K562 (cell line): Measurements from ENCODE around the gene CUX1. TPM values are rescaled to one million over a fixed set of nuclear protein-coding genes. Genes with fewer than 3 reads are reported as not detected.

ENCODE experiments used
- ATAC-seq: fragments of 200-7000 bp; cut with Tn5 transposase; 3 replicates; pipeline ENCODE4 v1.9.1; 2020; ENCODE audit warnings: moderate library complexity
- BruUV-seq: library from RNA; stranded (reverse); fragments of 400-500 nt; replicated peaks from 2 replicates; lab custom pipeline; 2021; lab: Mats Ljungman, UMichigan
- CTCF ChIA-PET: fragments of 300-600 bp; formaldehyde crosslinking; extraction: SDS; loops from one replicate; lab custom pipeline; 2021; ENCODE audit warnings: low intra/inter-chr PET ratio; lab: Yijun Ruan, JAX
- POLR2A ChIA-PET: fragments of 300-600, 350-650 bp; sonication (Branson Sonifier 250); formaldehyde crosslinking; extraction: SDS; loops from one replicate; lab custom pipeline; 2021; ENCODE audit warnings: antibody characterized with exemption, inconsistent platforms; lab: Yijun Ruan, JAX
- DNase-seq, 4 experiments: peaks; one replicate each; pipeline versions ENCODE4 v3.0.0 to v3.0.0-alpha.2; 2011 to 2018; ENCODE audit warnings: low spot score in 3 of 4, mixed read lengths in 3 of 4; ENCODE audit errors: extremely low read depth in 1 of 4
- FAIRE-seq: peaks from 2 replicates; lab custom pipeline; 2011; peaks lifted over from hg19 to GRCh38; lab: Jason Lieb, UNC
- H2AFZ ChIP-seq: 2 replicates; pipeline ENCODE4 v1.6.0; 2011; ENCODE audit warnings: low read depth, low read length, control low read depth, inconsistent platforms
- H3K27ac ChIP-seq: fragments of 200-600 bp; 3 replicates; pipeline ENCODE4 v1.8.0; 2011; ENCODE audit warnings: low read depth, mild to moderate bottlenecking, control low read depth, inconsistent platforms, low read length, moderate library complexity, mixed read lengths; ENCODE audit errors: extremely low read depth
- H3K27me3 ChIP-seq, 2 experiments: fragments of 300-600 bp in 1 of 2; 2 replicates in 1 of 2; 3 replicates in 1 of 2; pipeline versions ENCODE4 v1.6.0 to v1.8.0; 2011; ENCODE audit warnings: inconsistent platforms in 2 of 2, low read length in 2 of 2, mild to moderate bottlenecking in 1 of 2, mixed read lengths in 1 of 2, moderate library complexity in 1 of 2; ENCODE audit not compliant: control insufficient read depth in 2 of 2, insufficient read depth in 2 of 2
- H3K36me3 ChIP-seq: fragments of 300-600 bp; 3 replicates; pipeline ENCODE4 v1.8.0; 2011; ENCODE audit warnings: mild to moderate bottlenecking, low read length, inconsistent platforms; ENCODE audit not compliant: control insufficient read depth, insufficient read depth
- H3K4me1 ChIP-seq, 2 experiments: fragments of 200-600 bp in 1 of 2; replicated peaks in 1 of 2; 2 replicates in 1 of 2; 3 replicates in 1 of 2; pipeline versions ENCODE4 v1.5.1 to v1.8.0; 2011; ENCODE audit warnings: inconsistent platforms in 2 of 2, low read length in 2 of 2, mild to moderate bottlenecking in 1 of 2, mixed read lengths in 1 of 2, moderate library complexity in 1 of 2; ENCODE audit not compliant: control insufficient read depth in 2 of 2, insufficient read depth in 2 of 2
- H3K4me2 ChIP-seq: 2 replicates; pipeline ENCODE4 v1.6.1; 2011; ENCODE audit warnings: low read length, control low read depth, inconsistent platforms, mixed read lengths; ENCODE audit not compliant: insufficient read depth
- H3K4me3 ChIP-seq: fragments of 200-600 bp; sonication (generic), shearing (Covaris generic); 2 replicates; pipeline ENCODE4 v1.5.1; 2016; ENCODE audit warnings: control low read depth, inconsistent platforms
- H3K79me2 ChIP-seq: fragments of 200-600 bp; 3 replicates; pipeline ENCODE4 v1.8.0; 2011; ENCODE audit warnings: low read length, inconsistent platforms; ENCODE audit not compliant: control insufficient read depth, insufficient read depth
- H3K9ac ChIP-seq, 2 experiments: 2 replicates each; pipeline versions ENCODE4 v1.6.0 to v1.6.1; 2011; ENCODE audit warnings: low read depth in 2 of 2, low read length in 2 of 2, control low read depth in 1 of 2, inconsistent platforms in 1 of 2, mild to moderate bottlenecking in 1 of 2, mixed read lengths in 1 of 2; ENCODE audit not compliant: insufficient read depth in 1 of 2
- H3K9me1 ChIP-seq: one replicate; pipeline ENCODE4 v1.6.0; 2011; ENCODE audit warnings: inconsistent platforms, mild to moderate bottlenecking, low read length, moderate library complexity; ENCODE audit not compliant: control insufficient read depth, insufficient read depth
- H3K9me3 ChIP-seq: replicated peaks from 2 replicates; pipeline ENCODE4 v1.5.1; 2011; ENCODE audit warnings: low read depth, low read length, inconsistent platforms; ENCODE audit not compliant: control insufficient read depth, insufficient read depth
- H4K20me1 ChIP-seq: replicated peaks from 2 replicates; pipeline ENCODE4 v1.6.1; 2011; ENCODE audit warnings: low read length, inconsistent platforms, mixed read lengths; ENCODE audit not compliant: control insufficient read depth, insufficient read depth
- C11orf30 ChIP-seq: fragments of 450-650 bp; IDR thresholded peaks from 2 replicates; pipeline ENCODE4 v1.6.1; 2016; ENCODE audit warnings: low read depth, mild to moderate bottlenecking
- CREB1 ChIP-seq, 2 experiments: sonication (generic) in 1 of 2; formaldehyde crosslinking in 1 of 2; IDR thresholded peaks; 2 replicates each; pipeline versions ENCODE4 v1.6.1 to v1.8.0; 2012 to 2022; ENCODE audit warnings: inconsistent platforms in 1 of 2, mild to moderate bottlenecking in 1 of 2, missing genetic modification reagents in 1 of 2, moderate library complexity in 1 of 2
- EWSR1 ChIP-seq: fragments of 450-650 bp; IDR thresholded peaks from 2 replicates; pipeline ENCODE4 v1.6.1; 2018; ENCODE audit warnings: borderline replicate concordance, mild to moderate bottlenecking, low read depth, moderate library complexity; ENCODE audit not compliant: partially characterized antibody
- EZH2 ChIP-seq: IDR thresholded peaks from 2 replicates; pipeline ENCODE4 v1.6.1; 2012; ENCODE audit warnings: low read depth, mild to moderate bottlenecking, inconsistent platforms, low read length, borderline replicate concordance
- FOXK2 ChIP-seq, 2 experiments: fragments of 450-650 bp; IDR thresholded peaks in 1 of 2; conservative IDR thresholded peaks in 1 of 2; 2 replicates each; pipeline ENCODE4 v1.6.1; 2016; ENCODE audit warnings: low read depth in 2 of 2, mild to moderate bottlenecking in 1 of 2
- FOXP1 ChIP-seq: sonication (generic); formaldehyde crosslinking; IDR thresholded peaks from 2 replicates; pipeline ENCODE4 v1.8.0; 2022; ENCODE audit warnings: mild to moderate bottlenecking, missing genetic modification reagents
- MECOM ChIP-seq: fragments of 250-450 bp; sonication (Bioruptor Pico); IDR thresholded peaks from 2 replicates; pipeline ENCODE4 v1.8.0; 2022; ENCODE audit warnings: inconsistent platforms
- MTA1 ChIP-seq: fragments of 450-650 bp; IDR thresholded peaks from 2 replicates; pipeline ENCODE4 v1.6.1; 2017; ENCODE audit warnings: borderline replicate concordance
- PHB2 ChIP-seq: fragments of 450-650 bp; IDR thresholded peaks from 2 replicates; pipeline ENCODE4 v1.6.1; 2017; ENCODE audit warnings: low read depth
- PRDM10 ChIP-seq: fragments of 450-650 bp; IDR thresholded peaks from 2 replicates; pipeline ENCODE4 v1.6.1; 2018; ENCODE audit not compliant: partially characterized antibody
- SP1 ChIP-seq: sonication (generic); formaldehyde crosslinking; IDR thresholded peaks from 2 replicates; pipeline ENCODE4 v1.8.1; 2022; ENCODE audit warnings: mild to moderate bottlenecking, missing genetic modification reagents
- TAF15 ChIP-seq: fragments of 200-400 bp; formaldehyde crosslinking; IDR thresholded peaks from 2 replicates; pipeline ENCODE4 v1.6.1; 2017; ENCODE audit warnings: mild to moderate bottlenecking, low read depth, low read length, moderate library complexity
- TSC22D4 ChIP-seq: fragments of 450-650 bp; IDR thresholded peaks from 2 replicates; pipeline ENCODE4 v1.6.1; 2016; ENCODE audit warnings: missing genetic modification characterization, missing biosample characterization, control low read depth
- ZNF274 ChIP-seq: IDR thresholded peaks from 2 replicates; pipeline ENCODE4 v1.6.1; 2011; ENCODE audit warnings: low read depth, mild to moderate bottlenecking, low read length, moderate library complexity, borderline replicate concordance
- ZNF551 ChIP-seq: fragments of 250-450 bp; sonication (Bioruptor Pico); IDR thresholded peaks from 2 replicates; pipeline ENCODE4 v1.5.0; 2021; ENCODE audit warnings: mild to moderate bottlenecking, moderate library complexity
- WGBS: fragments of 100-300 bp; shearing (Covaris generic); methylation state at CpG from one replicate; pipeline ENCODE4 v1.1.6; 2016; ENCODE audit warnings: low coverage, mixed read lengths; ENCODE audit not compliant: insufficient coverage; ENCODE audit errors: missing lambda C conversion rate; 5-methylcytosine and 5-hydroxymethylcytosine counted together
- in situ Hi-C: fragments of 300-500 bp; cut with MboI; formaldehyde crosslinking; loops from 4 replicates; pipeline ENCODE4 v1.15.0; 2018; ENCODE audit warnings: inconsistent platforms, mixed read lengths
- intact Hi-C: fragments of 100-400 bp; cut with micrococcal nuclease; formaldehyde crosslinking; loops from 2 replicates; pipeline ENCODE4 v1.14.2; 2022
- polyA plus RNA-seq, 8 experiments: library from polyadenylated mRNA; depleted of rRNA in 4 of 8; stranded (reverse) in 5 of 8; unstranded in 3 of 8; fragments of >200 nt; fragmentation: Nextera tagmentation in 2 of 8; fragmentation: Illumina TruSeq in 1 of 8; extraction: Ambion mirVana in 2 of 8; extraction: Trizol in 1 of 8; gene quantifications; 2 replicates each; pipeline versions ENCODE4 v1.2.1 to v1.2.3, GENCODE V29; 2011 to 2014; ENCODE audit warnings: inconsistent platforms in 1 of 8, missing spikeins in 1 of 8
- total RNA-seq, 7 experiments: library from RNA; depleted of rRNA in 6 of 7; stranded (reverse); fragments of >200 nt in 6 of 7; fragmentation: Illumina TruSeq in 2 of 7; extraction: Trizol in 2 of 7; gene quantifications; 2 replicates each; pipeline versions ENCODE4 v1.2.1 to v1.2.3, GENCODE V29; 2011 to 2021; ENCODE audit warnings: low replicate concordance in 1 of 7
- TF ChIP-seq, protein P1 (sequence below): sonication (generic); formaldehyde crosslinking; IDR thresholded peaks from 2 replicates; pipeline ENCODE4 v1.8.1; 2022; ENCODE audit warnings: missing genetic modification reagents
- TF ChIP-seq, protein P2 (sequence below): fragments of 450-650 bp; IDR thresholded peaks from 2 replicates; pipeline ENCODE4 v1.6.1; 2016; ENCODE audit warnings: antibody characterized with exemption

CUX1 gene
- total and polyA plus RNA-seq, 9 of the 15 experiments (the other 6 are each of a cell fraction or from before 2014, with no cell fraction given): 3.6 to 55.3 (median 25.2) TPM

GRCh38 chr7:102115931-102116330 lies 298.5 kb downstream of the CUX1 start:
- in situ Hi-C loops (no loop called here), intact Hi-C loops (no loop called here)
- FAIRE-seq: no peak
- 96% methylated on average over 15 of the region's 15 CpGs for WGBS
- Histone ChIP-seq H3K4me1 (peaks cover 0 to 7% of the 10 kb centered on the region in 2 experiments; a peak in 1 of 5 replicates), H2AFZ (no peak overlapping the region), H3K4me3 (no peak overlapping the region), H4K20me1 (no peaks in the 10 kb centered on the region), H3K79me2 (no peaks in the 10 kb centered on the region), H3K27ac (no peak overlapping the region), H3K9ac (no peak overlapping the region), H3K9me3 (no peaks in the 10 kb centered on the region), H3K4me2 (no peak overlapping the region), H3K27me3 (no peaks in the 10 kb centered on the region), H3K36me3 (peaks cover 54% of the 10 kb centered on the region), H3K9me1 (no peaks in the 10 kb centered on the region)
- no peak for DNase-seq
- no TSS peak for BruUV-seq
- POLR2A ChIA-PET: interaction anchor here (1.0 kb wide), 1 partner anchor 9 kb away, joined by 3 read pairs; no protein-coding TSS in a partner anchor
- ATAC-seq: no peak
- no peak for TF ChIP-seq TAF15
- TF ChIP-seq PHB2: no peak
- no peak for TF ChIP-seq EZH2
- no peak for TF ChIP-seq SP1 (CRISPR knock-in tag)
- TF ChIP-seq MTA1: no peak
- no peak for TF ChIP-seq EWSR1
- no peak for TF ChIP-seq ZNF274
- TF ChIP-seq TSC22D4: no peak
- no peak for TF ChIP-seq ZNF551
- TF ChIP-seq PRDM10: no peak
- no peak for TF ChIP-seq FOXK2 (conservative IDR thresholded peaks at IDR 0.05 in 1 of 2, IDR thresholded peaks at IDR 0.05 in 1 of 2; ENCODE audit: low read depth in 2 of 2)
- no peak for TF ChIP-seq CREB1 (IDR thresholded peaks at IDR 0.05)
- TF ChIP-seq CREB1 (CRISPR knock-in tag; IDR thresholded peaks at IDR 0.05): no peak
- TF ChIP-seq FOXP1: no peak
- TF ChIP-seq C11orf30: no peak
- TF ChIP-seq, protein P1, sequence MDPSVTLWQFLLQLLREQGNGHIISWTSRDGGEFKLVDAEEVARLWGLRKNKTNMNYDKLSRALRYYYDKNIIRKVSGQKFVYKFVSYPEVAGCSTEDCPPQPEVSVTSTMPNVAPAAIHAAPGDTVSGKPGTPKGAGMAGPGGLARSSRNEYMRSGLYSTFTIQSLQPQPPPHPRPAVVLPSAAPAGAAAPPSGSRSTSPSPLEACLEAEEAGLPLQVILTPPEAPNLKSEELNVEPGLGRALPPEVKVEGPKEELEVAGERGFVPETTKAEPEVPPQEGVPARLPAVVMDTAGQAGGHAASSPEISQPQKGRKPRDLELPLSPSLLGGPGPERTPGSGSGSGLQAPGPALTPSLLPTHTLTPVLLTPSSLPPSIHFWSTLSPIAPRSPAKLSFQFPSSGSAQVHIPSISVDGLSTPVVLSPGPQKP (CRISPR knock-in tag): no peak
- no peak for TF ChIP-seq MECOM (CRISPR knock-in tag)
- TF ChIP-seq, protein P2, sequence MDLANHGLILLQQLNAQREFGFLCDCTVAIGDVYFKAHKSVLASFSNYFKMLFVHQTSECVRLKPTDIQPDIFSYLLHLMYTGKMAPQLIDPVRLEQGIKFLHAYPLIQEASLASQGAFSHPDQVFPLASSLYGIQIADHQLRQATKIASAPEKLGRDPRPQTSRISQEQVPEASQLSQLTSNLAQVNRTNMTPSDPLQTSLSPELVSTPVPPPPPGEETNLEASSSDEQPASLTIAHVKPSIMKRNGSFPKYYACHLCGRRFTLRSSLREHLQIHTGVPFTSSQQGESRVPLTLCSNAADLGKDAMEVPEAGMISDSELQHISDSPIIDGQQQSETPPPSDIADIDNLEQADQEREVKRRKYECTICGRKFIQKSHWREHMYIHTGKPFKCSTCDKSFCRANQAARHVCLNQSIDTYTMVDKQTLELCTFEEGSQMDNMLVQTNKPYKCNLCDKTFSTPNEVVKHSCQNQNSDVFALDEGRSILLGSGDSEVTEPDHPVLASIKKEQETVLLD: no peak
- CTCF ChIA-PET: no interaction called here
